ENCODE measurements around the gene ALOX12B. TPM values are rescaled to one million over a fixed set of nuclear protein-coding genes. Genes with fewer than 3 reads are reported as not detected.
A peak's percentile ranks its signal among the peaks of the same experiment; 100 is the strongest.

Gene ALOX12B
- total and polyA plus RNA-seq, 2 donors (not counting 3 experiments of a cell fraction or from before 2014, with no cell fraction given) = not detected

DNA sequence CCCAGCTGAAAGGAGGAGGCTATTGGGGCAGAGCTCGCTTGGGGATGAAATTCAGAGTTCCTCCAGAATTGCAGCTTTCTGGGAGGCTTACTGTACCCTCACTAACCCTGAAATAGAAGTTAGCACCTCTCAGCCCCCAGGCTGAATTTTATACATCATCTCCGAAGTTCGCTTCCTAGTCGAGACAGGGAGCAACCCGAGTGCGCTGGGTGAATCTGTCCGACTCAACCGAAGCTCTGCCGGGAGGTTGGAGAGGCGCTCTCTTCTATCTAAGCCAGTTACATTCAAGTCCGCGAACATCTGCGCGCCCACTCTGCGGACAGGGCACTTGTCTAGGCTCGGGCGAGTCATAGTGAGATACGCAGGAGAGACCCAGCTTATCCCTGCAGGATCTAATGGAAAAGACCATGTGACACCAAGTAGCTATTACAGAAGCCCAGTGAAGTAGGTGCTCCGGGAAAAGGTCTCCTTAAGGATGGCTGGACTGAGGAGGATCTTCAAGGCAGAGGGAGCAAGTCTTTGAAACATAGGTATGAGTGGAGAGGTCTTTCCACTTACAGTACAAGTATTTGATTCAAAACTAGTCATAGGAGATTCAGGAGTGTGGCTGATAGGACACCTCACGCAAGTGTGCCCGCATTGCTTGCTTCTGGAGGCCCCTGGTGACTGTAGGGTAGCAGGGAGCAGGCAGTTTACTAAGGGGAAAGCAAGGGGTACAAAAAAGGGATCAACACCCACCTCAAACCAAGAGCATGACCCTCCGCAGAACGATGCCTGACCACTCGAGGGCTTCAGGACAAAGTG lies 37.0 kb upstream of the ALOX12B start:
- H3K9me1 ChIP-seq (replicated peaks; ENCODE audit: control insufficient read depth, extremely low read depth, insufficient read depth, low read length) = no peaks in the 10 kb centered on the region
- no peaks in the 10 kb centered on the region for H3K79me2 ChIP-seq (ENCODE audit: control insufficient read depth, insufficient read depth, low read length)
- H3K36me3 ChIP-seq (ENCODE audit: control insufficient read depth in 2 of 2, extremely low read depth in 1 of 2, insufficient read depth in 2 of 2, low read length in 2 of 2) = no peaks in the 10 kb centered on the region
- BruUV-seq (replicated peaks) = no TSS peak
- DNase-seq (ENCODE audit: low read depth, low spot score) = peak; percentile 29
- POLR2A ChIA-PET = interaction anchor here (1.7 kb wide), 1 partner anchor 49 kb away, joined by 8 read pairs; no protein-coding TSS in a partner anchor
- no peak overlapping the region for H3K27ac ChIP-seq (ENCODE audit: insufficient read depth, low read depth, low read length)
- H3K9ac ChIP-seq (replicated peaks; ENCODE audit: extremely low read depth, insufficient read depth, low read length) = no peak overlapping the region
- peak overlapping the region; percentile 77 for H3K4me2 ChIP-seq (ENCODE audit: insufficient read depth, low read length)
- CTCF ChIA-PET = interaction anchor here (0.8 to 2.8 kb wide), 6 partner anchors 14 to 50 kb away, joined by 3 to 19 read pairs (median 6); no protein-coding TSS in a partner anchor
- intact Hi-C loops (cut with micrococcal nuclease) (loop anchor here (1.0 to 5.0 kb wide), 2 partner anchors 32 to 282 kb away; no protein-coding TSS in a partner anchor), dilution Hi-C loops (cut with MboI; ENCODE audit: extremely low pct_ligation_motif_present, low sequenced_read_pairs) (no loop called here)
- H4K20me1 ChIP-seq (replicated peaks; ENCODE audit: control insufficient read depth, extremely low read depth, insufficient read depth, low read length) = peaks cover 3% of the 10 kb centered on the region
- H3K4me1 ChIP-seq (ENCODE audit: control insufficient read depth, extremely low read depth, insufficient read depth, low read length) = peaks cover 33% of the 10 kb centered on the region
- H3K27me3 ChIP-seq (ENCODE audit: control insufficient read depth in 2 of 2, insufficient read depth in 2 of 2, low read length in 2 of 2) = peaks cover 8 to 14% of the 10 kb centered on the region in 2 experiments
- peak overlapping the region; percentile 4 to 60 (median 8) for H3K4me3 ChIP-seq (replicated peaks in 1 of 3; ENCODE audit: insufficient read depth in 1 of 3, low read depth in 1 of 3, low read length in 3 of 3)
- peak overlapping the region; percentile 24 for H2AFZ ChIP-seq (ENCODE audit: low read depth, low read length)
- FAIRE-seq = peak; percentile 55
- H3K9me3 ChIP-seq (replicated peaks; ENCODE audit: control insufficient read depth, insufficient read depth, low read length) = no peaks in the 10 kb centered on the region
- TF ChIP-seq MYC (IDR thresholded peaks at IDR 0.05; ENCODE audit: low read depth, low read length) (no peak), POLR2AphosphoS5 (IDR thresholded peaks at IDR 0.05; ENCODE audit: insufficient read depth, low read depth, low read length) (no peak), GATA2 (IDR thresholded peaks at IDR 0.05; ENCODE audit: insufficient read depth, insufficient read length, low read depth, low read length) (no peak), POLR2A (IDR thresholded peaks at IDR 0.05; ENCODE audit: low read depth, low read length) (no peak), FOS (IDR thresholded peaks at IDR 0.05; ENCODE audit: borderline replicate concordance, insufficient read depth, low read length) (no peak), MAX (IDR thresholded peaks at IDR 0.05; ENCODE audit: insufficient read depth, insufficient read length) (no peak), EZH2 (IDR thresholded peaks at IDR 0.05; ENCODE audit: borderline replicate concordance, low read depth, low read length, severe bottlenecking) (no peak)
- TF ChIP-seq, protein P1, sequence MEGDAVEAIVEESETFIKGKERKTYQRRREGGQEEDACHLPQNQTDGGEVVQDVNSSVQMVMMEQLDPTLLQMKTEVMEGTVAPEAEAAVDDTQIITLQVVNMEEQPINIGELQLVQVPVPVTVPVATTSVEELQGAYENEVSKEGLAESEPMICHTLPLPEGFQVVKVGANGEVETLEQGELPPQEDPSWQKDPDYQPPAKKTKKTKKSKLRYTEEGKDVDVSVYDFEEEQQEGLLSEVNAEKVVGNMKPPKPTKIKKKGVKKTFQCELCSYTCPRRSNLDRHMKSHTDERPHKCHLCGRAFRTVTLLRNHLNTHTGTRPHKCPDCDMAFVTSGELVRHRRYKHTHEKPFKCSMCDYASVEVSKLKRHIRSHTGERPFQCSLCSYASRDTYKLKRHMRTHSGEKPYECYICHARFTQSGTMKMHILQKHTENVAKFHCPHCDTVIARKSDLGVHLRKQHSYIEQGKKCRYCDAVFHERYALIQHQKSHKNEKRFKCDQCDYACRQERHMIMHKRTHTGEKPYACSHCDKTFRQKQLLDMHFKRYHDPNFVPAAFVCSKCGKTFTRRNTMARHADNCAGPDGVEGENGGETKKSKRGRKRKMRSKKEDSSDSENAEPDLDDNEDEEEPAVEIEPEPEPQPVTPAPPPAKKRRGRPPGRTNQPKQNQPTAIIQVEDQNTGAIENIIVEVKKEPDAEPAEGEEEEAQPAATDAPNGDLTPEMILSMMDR (IDR thresholded peaks at IDR 0.05; ENCODE audit: extremely low read depth in 1 of 2, insufficient read depth in 1 of 2, low read depth in 1 of 2, low read length in 2 of 2) = no peak
